HG03280 (cell line): ENCODE data around the gene CFI.

Experiments used
- ATAC-seq: cut with Tn5 transposase; IDR thresholded peaks from one replicate; pipeline ENCODE4 v1.9.1; 2021; ENCODE audit warnings: mild to moderate bottlenecking, moderate library complexity; ENCODE audit not compliant: unreplicated experiment

Gene CFI

DNA sequence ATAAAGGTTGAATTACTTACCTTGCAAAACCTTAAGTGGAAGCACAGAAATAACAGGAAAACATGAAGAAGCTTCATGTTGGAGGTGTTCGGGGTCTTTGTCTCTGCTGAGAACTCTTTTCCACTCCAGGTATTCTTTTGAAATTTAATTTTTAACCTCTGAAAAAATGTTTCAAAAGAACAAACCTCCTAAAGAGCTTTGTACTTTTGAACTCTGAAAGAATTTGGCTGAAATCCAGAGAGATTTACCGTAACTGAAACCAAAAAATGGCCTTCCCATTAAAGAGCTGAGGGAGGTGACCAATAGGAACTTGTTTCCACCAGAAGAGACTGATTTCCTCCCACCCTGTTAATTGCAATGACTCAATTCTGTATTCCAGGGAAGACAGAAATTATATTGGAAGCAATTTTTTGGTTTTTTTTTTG is at the start of gene CFI:
Gene CFI, minus strand, starts transcription at position 105 of the 425 bp plus-strand sequence. Its CDS starts 28 bp downstream, at position 77.
- ATAC-seq, result no peak

- no peak for ATAC-seq
These were observed 48.8 kb upstream of the CFI start for GRCh38 chr4:109850601-109851000.

DNA sequence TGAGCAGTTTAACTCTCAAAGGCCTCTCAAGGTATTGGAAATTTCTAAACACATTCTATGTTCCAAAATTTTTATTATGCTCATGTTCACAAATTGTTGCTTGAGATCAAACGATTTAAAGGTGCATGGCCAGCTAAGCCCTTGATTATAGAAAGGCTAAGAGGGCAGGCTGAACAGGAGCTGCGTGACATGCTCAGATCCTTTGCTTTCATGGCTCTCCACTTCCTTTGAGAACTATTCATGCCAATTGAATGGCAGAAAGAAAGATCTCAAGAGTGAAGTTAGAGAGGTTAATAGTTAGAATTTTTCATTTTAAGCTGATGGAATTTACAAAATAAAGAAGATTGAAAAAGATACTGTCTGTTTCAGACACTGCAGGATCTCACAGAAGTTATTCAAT is 46.7 kb upstream of the CFI start:
- ATAC-seq, result no peak

DNA sequence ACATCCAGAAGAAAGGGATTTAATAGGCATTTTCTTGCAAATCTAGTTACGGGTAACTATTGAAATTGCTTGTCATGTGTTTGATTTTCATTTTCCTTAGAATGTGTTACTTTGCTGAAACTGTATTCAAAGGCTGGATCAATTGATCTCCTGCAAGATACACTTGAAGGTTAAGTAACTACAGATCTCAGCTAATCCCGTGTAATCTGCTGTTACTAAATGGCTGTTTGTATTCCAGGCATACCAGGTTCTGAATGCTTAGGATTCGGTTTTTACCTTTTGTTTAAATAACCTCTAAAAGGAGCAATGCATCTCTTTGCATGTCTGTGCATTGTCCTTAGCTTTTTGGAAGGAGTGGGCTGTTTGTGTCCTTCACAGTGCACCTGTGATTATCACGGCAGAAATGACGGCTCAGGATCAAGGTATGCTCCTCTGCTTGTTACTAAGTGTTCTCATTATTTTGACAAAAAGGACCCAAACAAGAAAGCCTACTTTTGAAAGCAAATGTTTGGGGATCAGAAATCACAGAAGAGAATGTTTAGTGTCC is 46.2 kb upstream of the CFI start, which contains the start of gene LRIT3:
Gene LRIT3, plus strand, starts transcription at position 212 of the 547 bp plus-strand sequence. Its CDS starts 95 bp downstream, at position 307.
- ATAC-seq, result no peak

DNA sequence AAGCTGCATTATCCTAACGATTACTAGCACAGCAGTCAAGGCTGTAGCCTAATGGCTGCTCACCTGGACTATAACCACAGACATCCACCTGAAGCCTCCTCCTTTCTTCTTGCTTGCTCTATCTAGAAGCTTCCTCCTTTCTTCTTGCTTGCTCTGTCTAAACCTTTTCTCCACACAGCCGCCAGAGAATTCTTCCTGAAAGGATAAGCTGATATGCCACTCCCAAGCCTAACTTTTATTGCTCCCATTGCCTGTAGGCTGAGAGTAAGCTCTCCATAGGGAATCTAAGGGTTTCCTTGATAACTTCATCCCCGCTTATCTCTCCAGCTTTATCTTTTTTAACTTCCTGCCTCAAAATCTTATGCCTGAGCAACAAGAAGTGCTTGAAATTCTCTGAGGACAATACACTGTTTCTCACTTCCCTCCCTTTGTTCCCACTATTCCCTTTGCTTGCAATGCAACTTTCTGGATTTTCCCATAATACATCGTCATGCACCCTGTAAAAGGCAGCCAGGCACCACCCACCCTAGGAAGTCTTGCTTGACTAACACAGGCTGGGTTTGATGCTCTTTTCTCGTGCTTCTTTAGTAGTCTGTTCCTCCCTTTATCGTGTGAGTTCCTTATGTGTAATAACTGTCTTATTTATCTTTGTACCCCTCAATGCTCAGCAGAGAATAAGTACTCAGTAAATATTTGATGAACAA is 44.7 kb upstream of the CFI start:
- no peak for ATAC-seq

- ATAC-seq, result no peak
These were observed 35.2 kb upstream of the CFI start for GRCh38 chr4:109836985-109837384.

GRCh38 chr4:109833756-109834155 is 32.0 kb upstream of the CFI start:
- ATAC-seq, result no peak

- ATAC-seq, result no peak
These were observed 25.9 kb upstream of the CFI start, which contains the start of gene RRH for GRCh38 chr4:109827672-109828071. Gene RRH (plus strand): TSS chr4:109827972. CDS start chr4:109828028, 56 bp downstream.

DNA sequence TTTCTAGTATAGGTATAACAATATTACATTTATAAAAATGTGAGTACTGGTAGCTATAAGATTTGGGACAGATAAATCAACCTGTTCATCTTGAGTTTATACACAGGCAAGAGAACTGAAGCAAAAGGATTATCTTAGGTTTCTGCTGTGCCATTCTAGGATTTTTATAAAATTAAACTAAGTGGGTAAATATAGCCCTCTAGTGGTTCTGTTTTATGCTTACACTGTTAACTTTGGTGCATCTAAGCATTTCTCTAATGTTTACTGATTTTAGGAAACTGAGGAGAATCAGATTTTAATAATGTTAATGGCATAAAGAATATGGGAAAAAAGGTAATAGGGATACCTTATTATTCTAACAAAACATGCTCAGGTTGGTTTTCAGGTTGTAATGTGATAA is 24.9 kb upstream of the CFI start:
- ATAC-seq, result peak; percentile 70

- no peak for ATAC-seq
These were observed 19.4 kb upstream of the CFI start for GRCh38 chr4:109821185-109821584.

DNA sequence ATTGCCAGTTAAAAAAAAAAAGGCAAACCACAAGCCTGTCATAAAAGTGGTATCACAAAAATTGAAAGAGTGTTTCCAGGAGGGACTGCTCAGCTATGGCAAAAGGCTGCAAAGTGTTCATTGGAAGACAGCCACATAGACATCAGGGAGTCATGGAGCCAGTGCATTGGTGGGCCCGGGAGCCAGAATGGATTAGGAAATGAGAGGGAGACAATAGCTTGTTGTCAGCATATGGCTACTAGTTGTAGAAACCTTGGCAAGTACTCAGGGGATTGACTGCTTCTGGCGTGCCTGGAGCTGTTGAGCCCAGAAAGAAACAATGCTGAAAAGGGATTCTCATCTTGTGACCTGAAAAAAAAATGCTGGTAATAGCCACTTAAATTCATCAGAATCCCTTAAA is 18.8 kb upstream of the CFI start:
- no peak for ATAC-seq

- ATAC-seq, result no peak
These were observed 16.5 kb upstream of the CFI start for GRCh38 chr4:109818268-109818667.

DNA sequence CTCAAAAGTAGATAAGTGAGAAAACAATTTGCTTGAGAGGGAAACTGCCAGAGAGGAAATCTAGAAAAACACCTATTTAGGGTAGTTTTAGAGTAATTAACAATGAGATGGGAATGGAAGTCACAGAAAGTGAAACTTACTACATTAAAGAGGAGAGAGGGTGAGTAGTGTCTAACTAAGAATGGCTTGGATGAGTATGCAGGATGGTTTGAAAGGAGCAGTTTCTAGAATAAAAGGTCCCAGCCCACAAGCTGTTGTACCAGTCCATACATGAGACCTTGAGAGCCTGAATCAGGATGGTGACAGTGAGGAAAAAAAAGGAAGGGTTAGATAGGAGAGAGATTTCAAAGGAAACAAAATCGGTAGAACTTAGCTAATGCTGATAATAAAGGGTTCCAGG is 15.1 kb upstream of the CFI start:
- no peak for ATAC-seq

DNA sequence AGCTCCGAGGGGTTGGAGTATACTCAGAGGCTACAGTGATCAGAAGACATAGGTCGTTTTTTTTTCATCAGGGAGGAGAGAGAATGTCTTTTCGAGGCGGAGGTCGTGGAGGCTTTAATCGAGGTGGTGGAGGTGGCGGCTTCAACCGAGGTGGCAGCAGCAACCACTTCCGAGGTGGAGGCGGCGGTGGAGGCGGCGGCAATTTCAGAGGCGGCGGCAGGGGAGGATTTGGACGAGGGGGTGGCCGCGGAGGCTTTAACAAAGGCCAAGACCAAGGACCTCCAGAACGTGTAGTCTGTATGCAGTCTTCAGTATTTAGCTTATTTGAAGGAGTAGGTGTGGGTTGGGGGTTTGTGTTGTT is 14.3 kb upstream of the CFI start:
- no peak for ATAC-seq

GRCh38 chr4:109815151-109816081 is 13.6 kb upstream of the CFI start, which contains the start of gene GAR1:
Gene GAR1 (plus strand): TSS chr4:109815762. CDS start chr4:109816165, 403 bp downstream.
- peak; percentile 99 for ATAC-seq

DNA sequence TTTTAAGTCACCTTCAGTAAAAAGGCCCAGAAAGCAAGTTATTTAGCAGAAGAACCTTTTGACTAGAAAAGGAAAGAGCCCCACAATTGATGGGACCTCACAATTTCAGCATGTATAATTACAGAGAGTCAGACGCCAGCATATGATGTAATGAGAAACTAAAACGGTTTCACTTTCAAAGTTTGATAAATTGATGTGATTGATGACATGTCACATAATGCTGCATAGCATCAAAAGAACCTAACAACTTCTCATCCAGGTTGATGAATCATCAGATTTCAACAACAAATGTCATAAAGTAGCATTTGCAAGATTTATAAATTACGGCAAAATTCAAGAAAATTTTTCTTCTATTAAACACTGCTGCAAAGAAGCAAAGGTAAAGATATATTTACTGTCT is 9.9 kb upstream of the CFI start:
- ATAC-seq, result no peak

GRCh38 chr4:109810552-109811387 is 9.0 kb upstream of the CFI start:
- no peak for ATAC-seq

- no peak for ATAC-seq
These were observed 7.9 kb upstream of the CFI start for GRCh38 chr4:109809655-109810054.

DNA sequence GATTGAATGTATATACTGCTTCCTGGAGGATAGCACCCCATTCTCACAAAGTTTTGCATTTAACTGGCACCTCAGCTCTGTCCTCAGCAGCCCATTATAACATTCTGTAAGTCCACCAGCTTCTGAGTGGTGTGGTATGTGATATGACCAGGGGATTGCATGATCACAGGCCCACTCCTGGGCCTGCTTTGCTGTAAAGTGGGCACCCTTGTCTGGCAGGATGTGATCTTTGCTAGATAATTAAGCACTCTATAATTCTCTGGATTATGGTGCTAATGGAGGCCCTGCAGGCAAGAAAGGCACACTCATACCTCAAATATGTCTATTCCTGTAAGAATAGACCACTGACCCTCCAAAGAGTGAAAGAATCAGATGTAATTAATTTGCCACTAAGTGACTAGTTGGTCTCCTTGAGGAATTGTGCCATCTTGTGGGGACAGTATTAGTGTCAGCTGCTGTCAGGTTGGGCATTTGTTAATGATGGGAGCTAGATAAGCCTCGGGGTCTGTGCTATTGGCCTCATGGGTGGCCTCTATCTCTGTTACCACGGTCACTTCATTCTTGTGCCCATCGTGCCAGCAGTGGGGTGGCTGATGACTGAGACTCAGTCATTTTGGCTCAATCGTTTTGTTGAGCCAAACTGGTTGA is 2.2 kb upstream of the CFI start:
- no peak for ATAC-seq
